Bronchial smooth muscle cell (primary cell): ENCODE data around the gene KRTAP5-1. TPM values are rescaled to one million over a fixed set of nuclear protein-coding genes. Genes with fewer than 3 reads are reported as not detected.

Experiments
- total RNA-seq: library from RNA; depleted of rRNA; stranded (reverse); fragments of >200 nt; gene quantifications from 2 replicates; pipeline ENCODE4 v1.2.1, GENCODE V29; 2014

The KRTAP5-1 gene, protein sequence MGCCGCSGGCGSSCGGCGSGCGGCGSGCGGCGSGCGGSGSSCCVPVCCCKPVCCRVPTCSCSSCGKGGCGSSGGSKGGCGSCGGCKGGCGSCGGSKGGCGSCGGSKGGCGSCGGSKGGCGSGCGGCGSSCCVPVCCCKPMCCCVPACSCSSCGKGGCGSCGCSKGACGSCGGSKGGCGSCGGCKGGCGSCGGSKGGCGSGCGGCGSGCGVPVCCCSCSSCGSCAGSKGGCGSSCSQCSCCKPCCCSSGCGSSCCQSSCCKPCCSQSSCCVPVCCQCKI
- total RNA-seq = not detected in 2 replicates

GRCh38 chr11:1584661-1585370 is at the start of gene KRTAP5-1:
TSS of gene KRTAP5-1 (minus strand) at chr11:1585283. CDS start at chr11:1585249, 34 bp downstream.

GRCh38 chr11:1629326-1630185 is 44.5 kb upstream of the KRTAP5-1 start, which contains the start of gene KRTAP5-5:
TSS of gene KRTAP5-5 (plus strand) at chr11:1629775. CDS start at chr11:1629841, 66 bp downstream.

GRCh38 chr11:1622086-1622485 is 37.0 kb upstream of the KRTAP5-1 start, which contains the start of gene KRTAP5-4:
TSS of gene KRTAP5-4 (minus strand) at chr11:1622138. CDS start at chr11:1622093, 45 bp downstream.

GRCh38 chr11:1608363-1608762 is 23.3 kb upstream of the KRTAP5-1 start, which contains the start of gene KRTAP5-3:
TSS of gene KRTAP5-3 (minus strand) at chr11:1608463. CDS start at chr11:1608385, 78 bp downstream.

DNA sequence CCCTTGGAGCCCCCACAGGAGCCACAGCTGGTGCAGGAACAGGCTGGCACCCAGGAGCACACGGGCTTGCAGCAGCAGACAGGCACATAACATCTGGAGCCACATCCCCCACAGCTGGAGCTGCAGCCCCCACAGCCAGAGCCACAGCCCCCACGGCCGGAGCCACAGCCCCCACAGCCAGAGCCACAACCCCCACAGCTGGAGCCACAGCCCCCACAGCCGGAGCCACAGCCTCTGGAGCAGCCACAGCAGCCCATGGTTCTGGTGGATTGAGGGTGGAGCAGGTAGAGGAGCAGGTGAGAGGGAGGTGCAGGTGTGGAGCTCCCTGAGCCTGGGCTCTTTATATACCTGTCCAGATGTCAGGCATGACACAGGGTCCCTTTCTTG is 12.9 kb upstream of the KRTAP5-1 start, which contains the start of gene KRTAP5-2:
Gene KRTAP5-2 (minus strand): TSS at position 301 of the 387 bp plus-strand sequence. CDS start 44 bp downstream, at position 257.

DNA sequence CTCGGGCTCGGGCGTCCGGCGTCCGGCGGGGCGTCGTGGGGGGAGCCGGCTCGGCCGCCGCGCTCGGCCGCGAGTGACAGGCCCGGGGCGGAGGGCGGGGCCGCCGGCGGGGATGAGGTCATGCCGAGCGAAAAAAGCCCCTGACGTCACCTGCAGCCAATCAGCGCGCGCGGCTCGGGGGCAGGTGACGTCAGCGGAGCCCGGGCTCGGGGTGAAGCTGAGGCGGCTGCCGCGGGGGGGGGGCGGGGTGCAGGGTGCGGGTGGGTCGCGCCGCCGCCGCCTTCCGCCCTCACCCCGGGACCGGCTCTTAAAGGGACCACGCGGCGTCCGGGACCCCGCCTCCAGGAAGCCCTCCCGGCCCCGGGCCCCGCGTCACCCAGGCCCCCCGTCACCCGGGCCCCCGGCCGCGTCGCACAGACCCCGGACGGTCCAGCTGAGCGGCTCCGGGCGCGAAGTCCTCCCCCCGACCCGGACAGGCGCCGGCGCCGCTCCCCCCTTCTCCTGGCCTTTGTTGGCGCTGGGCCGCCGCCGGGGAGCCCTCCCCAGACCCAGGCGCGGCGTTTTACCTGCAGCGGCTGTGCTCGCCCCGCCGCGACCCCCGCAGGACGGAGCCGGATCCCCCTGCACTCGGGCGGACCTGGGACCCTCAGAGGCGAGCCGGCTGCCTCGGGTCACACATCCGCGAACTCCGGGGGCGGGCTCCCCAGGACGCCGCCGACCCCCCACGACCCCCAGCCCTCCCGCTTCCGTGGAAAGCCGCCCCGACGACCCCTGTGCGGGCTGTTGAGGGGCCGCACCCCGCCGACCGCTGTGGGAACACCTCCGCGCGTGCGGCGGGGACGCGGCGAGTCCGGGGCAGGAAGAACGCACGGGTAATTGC is 12.6 kb downstream of the KRTAP5-1 start, which contains the start of gene DUSP8:
Gene DUSP8 (minus strand): TSS at position 75 of the 880 bp plus-strand sequence. CDS start 6,445 bp downstream, outside the sequence.

Other genes with a start within 250 kb of the KRTAP5-1 start
- 0.16 and 0.86 TPM in 2 replicates for gene BRSK2, start 195.3 kb downstream of the KRTAP5-1 start, total RNA-seq
- 28.1 and 43.8 TPM in 2 replicates for gene MOB2, start 98.5 kb downstream of the KRTAP5-1 start, total RNA-seq
- under 0.01 and 0.09 TPM in 2 replicates for gene DUSP8, start 13.0 kb downstream of the KRTAP5-1 start, total RNA-seq
- not detected in 2 replicates for gene KRTAP5-2, start 13.0 kb upstream of the KRTAP5-1 start, total RNA-seq
- gene KRTAP5-3, start 23.2 kb upstream of the KRTAP5-1 start, total RNA-seq = not detected in 2 replicates
- not detected in 2 replicates for gene KRTAP5-4, start 36.9 kb upstream of the KRTAP5-1 start, total RNA-seq
- not detected in 2 replicates for gene KRTAP5-5, start 44.5 kb upstream of the KRTAP5-1 start, total RNA-seq
- gene KRTAP5-6, start 111.9 kb upstream of the KRTAP5-1 start, total RNA-seq = not detected in 2 replicates
- 1.1 and 2.2 TPM in 2 replicates for gene IFITM10, start 165.3 kb upstream of the KRTAP5-1 start, total RNA-seq
- gene CTSD, start 178.6 kb upstream of the KRTAP5-1 start, total RNA-seq = 226 and 354 TPM in 2 replicates
- gene SYT8, start 249.7 kb upstream of the KRTAP5-1 start, total RNA-seq = not detected in 2 replicates